ENCODE data around the gene AIDA. TPM values are rescaled to one million over a fixed set of nuclear protein-coding genes. Genes with fewer than 3 reads are reported as not detected.
A peak's percentile ranks its signal among the peaks of the same experiment; 100 is the strongest.

AIDA gene
- total RNA-seq, 1 donor from 2014 or later: 33.8 TPM

DNA sequence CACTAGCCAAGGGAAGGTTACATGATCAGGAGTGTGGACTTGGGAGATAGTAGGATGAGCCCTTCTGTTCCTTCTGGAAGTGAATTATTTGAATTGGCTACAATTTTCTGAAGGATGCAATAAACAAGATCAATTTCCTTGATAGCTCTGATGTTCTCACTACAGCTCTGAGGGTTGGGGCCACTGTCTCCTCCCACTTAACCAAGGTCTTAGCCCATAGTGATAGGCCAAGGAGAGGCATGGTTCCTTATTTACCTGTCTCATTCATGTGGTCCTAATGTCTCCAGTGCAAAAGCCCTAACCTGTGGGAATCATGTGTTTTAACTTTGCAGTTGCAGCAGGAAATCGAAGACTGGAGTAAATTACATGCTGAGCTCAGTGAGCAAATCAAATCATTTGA lies 59.6 kb downstream of the AIDA start:
- no peak for DNase-seq (ENCODE audit: low read depth in 2 of 2)

DNA sequence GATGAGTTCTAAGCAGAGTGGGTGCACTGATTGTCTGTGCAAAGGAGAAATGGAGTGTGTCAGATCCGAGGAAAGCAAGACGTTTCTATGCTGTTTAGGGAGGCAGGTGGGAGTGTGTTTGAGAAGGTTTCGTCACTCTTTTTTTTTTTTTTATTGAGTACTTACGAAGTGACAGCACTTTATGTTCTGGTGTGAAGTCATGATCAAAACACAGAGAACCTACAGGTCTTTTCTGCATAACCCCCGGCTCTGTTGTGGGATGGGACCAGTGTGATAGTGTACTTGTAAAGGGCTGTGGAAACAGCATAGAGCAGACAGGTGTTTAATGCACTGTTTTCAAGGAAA lies 67.7 kb downstream of the AIDA start:
- DNase-seq (ENCODE audit: low read depth in 2 of 2): peak; percentile 21 to 32

DNA sequence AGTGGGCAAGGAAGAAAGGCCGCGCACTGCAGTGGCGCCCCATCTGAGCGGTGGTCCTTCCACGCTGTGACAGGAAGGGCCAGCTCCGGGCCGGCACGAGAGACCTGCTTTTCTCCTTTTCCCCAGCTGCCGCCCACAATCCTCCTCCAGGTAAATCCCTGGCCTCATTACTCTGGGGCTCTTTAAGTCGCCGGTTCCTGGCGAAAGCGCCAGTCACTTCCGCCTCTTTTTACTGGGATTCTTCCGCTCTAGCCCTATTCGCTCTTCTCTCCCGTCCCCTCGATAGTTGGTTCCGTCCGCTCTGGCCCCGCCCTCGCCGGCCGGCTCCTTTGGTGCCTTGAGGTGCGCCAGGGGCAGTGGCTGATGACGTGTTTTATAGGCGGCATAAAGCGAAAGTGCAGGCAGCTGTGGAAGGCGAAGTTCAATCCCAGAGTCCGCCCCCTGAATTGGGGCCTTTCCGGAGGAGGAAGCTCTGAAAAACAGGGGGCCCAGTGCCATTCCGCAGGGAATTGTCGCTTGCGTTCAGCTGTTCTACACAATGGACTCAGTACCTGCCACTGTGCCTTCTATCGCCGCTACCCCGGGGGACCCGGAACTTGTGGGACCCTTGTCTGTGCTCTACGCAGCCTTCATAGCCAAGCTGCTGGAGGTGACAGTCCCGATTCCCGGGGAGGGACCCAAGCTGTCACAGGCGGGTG lies 68.2 kb downstream of the AIDA start:
- DNase-seq (ENCODE audit: low read depth in 2 of 2): peak; percentile 98 to 99

DNA sequence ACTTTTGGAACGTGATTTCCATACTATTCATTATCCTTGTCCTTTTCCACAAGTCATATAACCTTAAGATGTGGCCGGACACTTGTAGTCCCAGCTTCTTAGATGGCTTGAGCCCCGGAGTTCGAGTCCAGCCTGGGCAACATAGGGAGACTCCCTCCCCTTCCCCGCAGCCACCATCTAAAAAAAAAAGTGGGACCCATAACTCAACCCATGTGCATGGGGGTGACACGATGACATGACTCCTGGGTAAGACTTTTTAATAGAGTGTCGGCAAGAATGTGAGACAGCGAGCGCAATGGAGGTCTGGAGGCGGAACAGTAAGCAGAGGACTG lies 68.7 kb downstream of the AIDA start:
- peak in 1 of 2 donors; percentile 28 for DNase-seq (ENCODE audit: low read depth in 2 of 2)

DNA sequence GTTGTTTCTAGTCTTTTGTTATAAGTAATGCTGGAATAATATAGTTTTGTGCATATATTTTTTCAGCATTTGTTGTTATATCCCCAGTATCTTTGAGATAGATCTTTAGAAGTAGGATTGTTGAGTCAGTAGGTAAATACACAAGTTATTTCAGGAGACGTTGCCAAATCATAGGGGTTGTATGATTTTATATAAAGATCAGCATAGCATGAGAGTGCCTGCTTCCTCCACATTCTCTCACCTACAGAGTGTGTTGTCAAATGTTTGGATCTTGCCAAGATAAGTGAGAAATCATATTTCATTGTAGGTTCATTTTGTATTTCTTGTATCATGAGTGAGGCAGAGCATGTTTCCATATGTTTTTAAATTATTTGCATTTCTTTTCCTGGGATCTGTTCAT lies 69.8 kb downstream of the AIDA start:
- DNase-seq (ENCODE audit: low read depth in 2 of 2): no peak

DNA sequence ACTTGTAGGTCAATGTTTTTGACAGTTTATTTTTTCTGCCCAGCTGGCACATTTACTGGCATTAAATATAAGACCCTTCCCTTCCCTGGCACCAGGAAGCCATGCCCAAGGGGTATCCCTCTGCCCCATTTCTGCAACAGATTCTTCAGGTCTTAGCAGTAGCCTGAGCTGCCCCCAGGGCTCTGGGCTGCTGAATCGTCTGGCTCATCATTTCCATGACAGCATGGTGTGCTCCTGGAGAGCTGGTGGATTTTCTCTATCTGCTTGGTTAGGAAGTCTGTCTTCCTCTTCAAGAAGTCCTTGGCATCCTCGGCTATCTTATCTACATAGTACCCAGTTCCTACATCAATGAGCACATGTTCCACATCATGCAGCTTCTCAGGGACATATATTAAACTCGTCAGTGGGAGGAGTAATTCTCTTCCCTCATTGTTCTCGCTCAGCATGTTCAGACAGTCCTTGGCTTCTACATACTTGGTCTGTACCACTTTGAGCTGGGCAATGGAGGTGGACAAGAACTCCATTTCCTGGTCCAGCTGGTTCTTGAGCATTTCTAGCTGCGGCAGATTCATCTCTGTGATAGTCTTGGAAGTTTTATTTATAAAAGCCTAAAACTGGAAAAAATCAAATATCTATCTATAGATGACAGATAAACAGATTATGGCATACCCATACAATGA lies 70.9 kb downstream of the AIDA start:
- no peak for DNase-seq (ENCODE audit: low read depth in 2 of 2)

DNA sequence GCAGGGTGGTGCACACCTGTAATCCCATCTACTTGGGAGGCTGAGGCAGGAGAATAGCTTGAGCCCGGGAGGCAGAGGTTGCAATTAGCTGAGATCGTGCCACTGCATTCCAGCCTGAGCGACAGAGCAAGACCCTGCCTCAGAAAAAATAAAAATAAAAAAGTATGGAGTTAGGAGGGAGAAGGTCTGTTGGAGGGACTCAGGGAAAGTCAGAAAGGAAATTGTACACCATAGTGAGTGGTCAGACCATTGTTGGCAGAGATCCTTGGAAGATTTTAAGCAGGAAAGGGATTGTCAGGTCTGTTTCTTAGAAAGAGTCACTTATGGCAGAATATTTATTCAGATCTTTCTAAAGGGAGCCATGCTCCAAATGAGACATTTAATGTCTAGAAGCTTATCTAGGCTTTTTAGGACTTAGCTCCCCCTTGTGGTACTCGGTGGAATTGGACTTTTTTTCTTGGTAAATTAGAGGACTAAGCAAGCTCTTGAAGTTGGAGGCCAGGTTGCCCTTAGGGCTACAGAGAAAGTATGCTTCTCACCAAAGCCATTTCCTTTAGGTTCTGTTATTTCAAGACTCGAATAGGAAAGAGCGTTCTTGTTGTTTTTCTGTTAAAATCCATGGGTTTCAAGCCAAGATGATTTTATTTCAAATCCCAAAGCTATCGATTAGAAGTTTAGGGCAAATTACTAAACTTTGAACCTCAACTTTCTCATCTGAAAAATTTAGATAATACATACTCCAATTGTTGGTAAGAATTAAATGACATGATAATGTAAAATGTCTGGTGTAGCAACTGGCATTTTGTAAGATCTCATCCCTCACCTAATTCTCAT lies 77.9 kb downstream of the AIDA start:
- DNase-seq (ENCODE audit: low read depth in 2 of 2): peak; percentile 88 to 91

DNA sequence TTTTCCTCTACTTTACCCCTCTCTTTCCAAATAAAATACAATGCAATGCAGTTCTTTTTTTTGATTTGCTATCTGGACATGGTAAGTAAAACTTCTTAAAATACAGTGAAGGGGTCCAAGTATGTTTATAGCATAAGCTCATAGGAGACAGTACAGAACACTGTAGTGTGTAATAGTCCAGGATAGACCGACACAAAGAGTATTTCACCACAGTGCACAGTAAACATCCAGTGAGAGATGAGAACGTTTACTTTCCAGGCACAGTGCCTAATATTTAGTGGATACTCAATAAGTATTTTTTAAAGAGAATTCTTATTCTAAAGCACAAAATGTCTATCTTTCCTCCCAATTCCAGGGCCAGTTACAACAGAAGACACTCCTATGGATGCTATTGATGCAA lies 79.5 kb downstream of the AIDA start:
- DNase-seq (ENCODE audit: low read depth in 2 of 2): no peak

DNA sequence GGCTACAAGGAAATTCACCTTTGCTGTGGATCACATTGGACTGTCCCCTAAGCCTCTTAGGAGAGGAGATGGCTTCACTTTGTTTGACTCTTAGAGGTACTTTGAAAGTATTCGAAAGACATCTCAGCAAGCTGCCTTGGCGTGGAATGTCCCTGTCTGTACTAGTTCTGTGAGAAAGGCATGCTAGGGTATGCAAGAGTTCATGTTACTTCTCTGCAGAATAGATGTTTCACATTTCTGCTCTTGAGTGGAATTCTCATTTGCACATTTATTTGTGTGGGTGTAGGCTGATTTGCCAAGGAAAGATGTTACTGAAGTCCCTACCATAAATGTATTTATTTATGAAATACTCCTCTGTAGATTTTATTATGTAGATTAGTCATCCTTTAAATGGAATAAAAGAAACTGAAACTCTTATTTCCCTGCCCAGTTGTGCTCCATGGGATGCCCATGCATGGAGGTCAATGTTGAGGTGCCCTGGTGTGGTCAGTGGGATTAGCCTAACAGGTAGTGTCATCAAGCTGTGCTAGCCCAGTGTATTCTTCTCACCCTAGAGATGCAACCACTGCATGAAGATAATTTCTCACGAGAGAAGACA lies 80.6 kb downstream of the AIDA start:
- no peak for DNase-seq (ENCODE audit: low read depth in 2 of 2)

DNA sequence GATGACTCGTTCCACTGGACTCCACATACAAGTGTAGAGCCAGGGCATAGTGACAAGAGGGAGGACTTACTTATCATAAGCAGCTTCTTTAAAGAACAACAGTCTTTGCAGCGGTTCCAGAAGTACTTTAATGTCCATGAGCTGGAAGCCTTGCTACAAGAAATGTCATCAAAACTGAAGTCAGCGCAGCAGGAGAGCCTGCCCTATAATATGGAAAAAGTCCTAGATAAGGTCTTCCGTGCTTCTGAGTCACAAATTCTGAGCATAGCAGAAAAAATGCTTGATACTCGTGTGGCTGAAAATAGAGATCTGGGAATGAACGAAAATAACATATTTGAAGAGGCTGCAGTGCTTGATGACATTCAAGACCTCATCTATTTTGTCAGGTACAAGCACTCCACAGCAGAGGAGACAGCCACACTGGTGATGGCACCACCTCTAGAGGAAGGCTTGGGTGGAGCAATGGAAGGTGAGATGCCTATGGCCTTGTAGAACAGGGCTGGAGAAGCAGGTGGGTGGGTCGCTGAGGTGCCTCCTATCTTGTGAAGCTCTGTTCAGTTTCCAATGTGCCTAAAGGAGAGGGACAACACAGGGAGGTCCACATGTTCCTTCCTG lies 82.3 kb downstream of the AIDA start:
- DNase-seq (ENCODE audit: low read depth in 2 of 2): no peak

DNA sequence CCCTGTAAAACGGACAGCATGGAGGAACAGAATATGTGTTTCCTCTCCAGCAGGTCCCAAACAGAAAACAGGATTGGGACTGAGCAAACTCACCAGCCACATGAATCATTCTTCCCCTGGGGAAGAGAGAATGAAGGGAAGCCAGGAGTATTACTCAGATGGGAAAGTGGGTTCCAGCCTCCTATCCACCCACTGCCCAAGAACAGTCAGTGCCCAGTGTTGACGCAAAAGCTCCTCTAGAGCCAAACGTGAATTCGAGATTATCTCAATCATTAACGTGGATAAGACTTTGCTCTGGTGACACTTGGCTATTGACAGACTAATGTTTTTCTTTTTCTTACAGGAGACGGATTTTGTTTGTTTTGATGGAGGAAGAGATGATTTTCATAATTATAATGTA lies 85.1 kb downstream of the AIDA start:
- DNase-seq (ENCODE audit: low read depth in 2 of 2): peak in 1 of 2 donors; percentile 62

DNA sequence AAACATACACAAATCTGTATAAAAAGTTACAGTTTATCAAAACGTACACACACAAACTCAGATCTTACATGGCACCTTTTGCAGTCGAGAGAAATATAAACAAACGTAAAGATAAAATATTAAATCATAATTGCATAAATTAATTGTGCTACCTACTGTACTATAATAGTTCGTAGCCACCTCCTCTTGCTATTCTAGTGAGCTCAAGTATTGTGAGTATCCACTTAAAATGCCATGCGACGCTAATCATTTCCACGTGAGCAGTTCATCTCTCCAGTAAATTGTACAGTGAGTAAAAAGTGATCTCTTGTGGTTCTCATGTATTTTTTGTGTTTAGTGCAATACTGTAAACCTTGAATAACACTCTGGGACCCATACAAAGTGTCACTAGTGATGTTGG lies 88.1 kb downstream of the AIDA start:
- no peak for DNase-seq (ENCODE audit: low read depth in 2 of 2)

DNA sequence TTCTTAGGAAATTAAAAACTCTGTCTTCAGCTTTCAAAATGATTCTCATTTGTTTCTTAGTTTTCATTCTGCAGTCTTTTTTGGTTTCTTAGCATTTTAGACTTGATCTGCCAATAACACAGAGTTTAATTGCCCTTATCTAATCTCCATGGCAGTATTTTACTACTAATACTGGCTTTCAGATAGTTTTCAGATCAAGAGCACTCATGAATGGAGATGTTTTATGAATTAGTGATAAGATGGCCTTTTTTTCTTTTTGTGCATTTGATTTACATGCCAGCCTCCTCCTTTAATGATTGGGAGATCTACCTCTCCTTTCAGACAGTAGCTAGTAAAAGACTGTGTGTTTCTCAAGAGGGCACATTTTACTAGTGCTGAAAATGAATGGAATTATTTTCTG lies 88.8 kb downstream of the AIDA start:
- DNase-seq (ENCODE audit: low read depth in 2 of 2): no peak

DNA sequence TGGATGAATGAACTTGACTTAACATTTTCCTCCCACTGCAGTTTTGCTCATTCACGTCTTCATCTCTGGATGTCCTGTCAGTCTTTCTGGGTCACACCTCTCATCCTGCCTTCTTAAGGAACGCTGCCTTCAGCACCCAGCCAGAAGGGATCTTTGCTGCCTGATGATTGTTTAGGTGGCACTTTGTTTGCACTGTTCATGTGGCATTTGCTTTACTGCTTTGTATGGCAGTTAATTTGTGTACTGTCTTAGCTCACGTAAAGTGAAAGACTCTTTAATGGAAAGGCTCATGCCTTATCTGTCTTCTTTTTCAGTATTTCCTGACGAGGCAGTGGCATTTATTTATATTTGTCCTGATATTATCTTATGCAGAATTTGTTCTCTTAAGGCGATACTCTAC lies 89.5 kb downstream of the AIDA start:
- DNase-seq (ENCODE audit: low read depth in 2 of 2): no peak

DNA sequence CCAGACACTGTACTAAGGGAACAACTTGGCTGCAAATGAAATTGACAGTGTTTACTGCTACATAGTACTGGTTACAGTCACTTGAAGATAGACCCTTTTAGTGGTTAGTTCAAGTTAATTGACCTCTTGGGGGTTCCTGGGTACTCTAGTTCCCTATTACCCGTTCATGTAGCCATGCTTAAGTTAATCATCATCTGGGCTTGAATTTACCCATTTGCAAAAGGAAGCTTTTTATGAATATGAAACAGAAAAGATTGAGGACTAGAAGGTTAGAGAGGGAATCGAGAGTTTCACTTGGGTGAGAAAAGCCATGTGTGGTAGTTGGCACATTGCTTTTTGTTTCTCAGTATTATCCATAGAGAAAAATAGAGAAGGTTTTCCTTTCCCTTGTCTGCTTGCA lies 91.7 kb downstream of the AIDA start:
- DNase-seq (ENCODE audit: low read depth in 2 of 2): no peak

DNA sequence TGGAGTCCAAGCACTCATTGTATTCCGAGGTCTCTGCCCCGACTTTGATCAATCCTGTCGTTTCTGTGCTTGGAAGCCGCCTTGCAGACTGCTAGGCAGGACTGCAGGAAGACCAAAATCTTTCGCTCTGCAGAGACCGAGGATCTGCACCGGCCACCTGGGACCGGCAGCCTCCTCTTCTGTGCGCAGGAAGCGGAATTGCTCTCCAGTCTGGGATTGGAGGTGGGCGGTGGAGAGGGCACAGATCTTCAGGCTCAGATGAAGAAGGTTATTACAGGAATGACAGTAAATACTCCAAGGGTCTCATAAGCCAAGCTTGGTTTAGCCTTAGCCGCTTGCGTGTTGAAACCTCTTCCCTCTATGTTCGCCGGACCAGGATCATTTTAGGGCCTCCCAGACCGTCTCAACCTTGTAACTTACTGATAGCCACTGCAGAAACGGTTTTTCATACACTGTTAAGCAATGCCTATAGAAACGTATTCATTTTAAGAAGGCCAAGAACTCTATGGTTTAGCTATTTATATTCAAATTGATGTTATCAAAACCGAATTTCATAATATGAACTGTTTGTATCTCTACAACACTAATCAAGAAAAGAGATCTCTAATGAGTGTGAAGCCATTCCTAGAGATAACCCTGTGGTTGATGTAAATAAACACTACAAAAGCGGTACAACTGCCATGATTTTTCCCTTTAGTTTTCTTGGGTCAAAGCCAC lies 93.3 kb downstream of the AIDA start:
- DNase-seq (ENCODE audit: low read depth in 2 of 2): peak in 1 of 2 donors; percentile 40

Other genes starting within 250 kb of the AIDA start
- not detected in 2 replicates for gene HHIPL2, start 164.4 kb downstream of the AIDA start, total RNA-seq
- gene TAF1A, start 122.6 kb downstream of the AIDA start, total RNA-seq: 2.4 and 2.8 TPM in 2 replicates
- 20.8 and 25.0 TPM in 2 replicates for gene MIA3, start 94.4 kb downstream of the AIDA start, total RNA-seq
- gene BROX, start 73 bp upstream of the AIDA start, total RNA-seq: 29.1 and 34.1 TPM in 2 replicates
- gene FAM177B, start 24.7 kb upstream of the AIDA start, total RNA-seq: not detected in 2 replicates
- 0.64 and 0.89 TPM in 2 replicates for gene DISP1, start 102.5 kb upstream of the AIDA start, total RNA-seq